Karpas-422 (cell line): Measurements from ENCODE around the gene ARHGEF19. TPM values are rescaled to one million over a fixed set of nuclear protein-coding genes. Genes with fewer than 3 reads are reported as not detected.
A peak's percentile ranks its signal among the peaks of the same experiment; 100 is the strongest.
"Not testable (repeated sequence)": the region's sequence is repeated elsewhere in the genome, so short reads cannot be mapped to it uniquely, and the experiment has no call there.

ENCODE experiments used
- DNase-seq: peaks from one replicate; pipeline ENCODE4 v3.0.0-alpha.2; 2015
- H2AFZ ChIP-seq: fragments of 200-600 bp; sonication (generic); 2 replicates; pipeline ENCODE4 v1.6.1; 2014; ENCODE audit warnings: antibody characterized with exemption, low read length, mixed read lengths
- H3K27ac ChIP-seq: fragments of 200-600 bp; sonication (generic); 2 replicates; pipeline ENCODE4 v1.5.1; 2014; ENCODE audit warnings: mild to moderate bottlenecking, low read length, moderate library complexity
- H3K27me3 ChIP-seq: fragments of 200-600 bp; sonication (generic); 2 replicates; pipeline ENCODE4 v1.6.1; 2014; ENCODE audit warnings: low read length, mixed read lengths
- H3K36me3 ChIP-seq: fragments of 200-600 bp; sonication (generic); 2 replicates; pipeline ENCODE4 v1.6.1; 2014; ENCODE audit warnings: low read length, mixed read lengths; ENCODE audit not compliant: insufficient read depth
- H3K4me1 ChIP-seq: fragments of 200-600 bp; sonication (generic); 2 replicates; pipeline ENCODE4 v1.6.1; 2014; ENCODE audit warnings: mild to moderate bottlenecking, low read length, mixed read lengths
- H3K4me2 ChIP-seq: fragments of 200-600 bp; sonication (generic); 2 replicates; pipeline ENCODE4 v1.6.1; 2014; ENCODE audit warnings: low read length, low read depth, mild to moderate bottlenecking; ENCODE audit not compliant: poor library complexity, severe bottlenecking
- H3K4me3 ChIP-seq: fragments of 200-600 bp; sonication (generic); 2 replicates; pipeline ENCODE4 v1.5.1; 2014; ENCODE audit warnings: mild to moderate bottlenecking, antibody characterized with exemption, low read length, mixed read lengths
- H3K79me2 ChIP-seq: fragments of 200-600 bp; sonication (generic); 2 replicates; pipeline ENCODE4 v1.6.1; 2014; ENCODE audit warnings: mild to moderate bottlenecking, low read length, mixed read lengths
- H3K9ac ChIP-seq: fragments of 200-600 bp; sonication (generic); 2 replicates; pipeline ENCODE4 v1.6.0; 2014; ENCODE audit warnings: low read length
- H3K9me2 ChIP-seq: fragments of 200-600 bp; sonication (generic), shearing (Covaris generic); replicated peaks from 2 replicates; pipeline ENCODE4 v1.6.0; 2014; ENCODE audit warnings: mild to moderate bottlenecking, low read length, moderate library complexity; ENCODE audit not compliant: insufficient read depth
- H3K9me3 ChIP-seq: fragments of 300-700, 200-600 bp; sonication (generic); 2 replicates; pipeline ENCODE4 v1.6.1; 2014; ENCODE audit warnings: low read length, mixed read lengths
- H4K20me1 ChIP-seq: fragments of 200-600 bp; sonication (generic); 2 replicates; pipeline ENCODE4 v1.6.1; 2014; ENCODE audit warnings: mild to moderate bottlenecking, antibody characterized with exemption, low read length, low read depth; ENCODE audit not compliant: insufficient read depth
- total RNA-seq: library from RNA; depleted of rRNA; stranded (reverse); fragments of >200 nt; shearing (Covaris generic); gene quantifications from 2 replicates; pipeline ENCODE4 v1.2.3, GENCODE V29; 2014; ENCODE audit warnings: low replicate concordance

ARHGEF19 gene
- total RNA-seq, 1 experiment from 2014 or later, result 2.5 TPM

DNA sequence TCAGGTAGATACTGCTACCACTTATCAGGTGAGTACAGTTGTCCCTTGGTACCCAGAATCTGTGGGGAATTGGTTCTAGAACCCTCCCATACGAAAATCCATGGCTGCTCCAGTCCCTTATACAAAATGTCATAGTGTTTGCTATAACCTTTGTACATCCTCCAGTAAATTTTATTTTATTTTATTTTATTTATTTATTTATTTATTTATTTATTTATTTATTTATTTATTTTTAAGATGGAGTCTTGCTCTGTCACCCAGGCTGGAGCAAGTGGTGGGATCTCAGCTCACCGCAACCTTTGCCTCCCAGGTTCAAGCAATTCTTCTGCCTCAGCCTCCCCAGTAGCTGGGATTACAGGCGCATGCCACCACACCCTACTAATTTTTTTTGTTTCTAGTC lies 1.1 kb upstream of the ARHGEF19 start:
- H3K4me1 ChIP-seq, H3K36me3 ChIP-seq, H3K9ac ChIP-seq, H3K9me2 ChIP-seq, H3K9me3 ChIP-seq, H3K4me2 ChIP-seq, H3K4me3 ChIP-seq, H2AFZ ChIP-seq, H3K79me2 ChIP-seq, DNase-seq, H3K27me3 ChIP-seq, H4K20me1 ChIP-seq, H3K27ac ChIP-seq: not testable (repeated sequence)

DNA sequence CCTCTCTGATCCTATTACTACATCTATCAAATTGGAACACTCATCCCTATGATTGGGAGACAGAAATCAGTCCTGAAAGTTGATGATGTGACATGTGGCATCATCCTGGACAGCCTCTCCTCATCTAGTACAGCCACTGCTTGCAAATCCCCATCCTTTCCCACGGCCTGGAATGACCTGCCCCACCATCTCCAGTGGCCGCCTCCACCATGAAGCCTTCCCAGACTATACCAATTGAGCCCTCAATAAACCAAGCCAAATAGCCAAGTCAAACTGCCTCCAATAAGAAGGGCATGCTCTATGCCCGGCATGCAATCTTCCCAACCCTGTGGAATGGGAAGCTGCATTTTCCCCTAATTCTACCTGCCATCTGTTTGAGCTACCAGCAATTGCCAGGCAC lies 561 bp upstream of the ARHGEF19 start:
- Histone ChIP-seq H3K79me2 (no peaks in the 10 kb centered on the region), H3K27ac (no peak overlapping the region), H3K9ac (no peak overlapping the region), H3K4me2 (no peak overlapping the region), H4K20me1 (no peaks in the 10 kb centered on the region), H3K36me3 (no peaks in the 10 kb centered on the region), H3K9me3 (no peaks in the 10 kb centered on the region), H3K9me2 (no peaks in the 10 kb centered on the region), H2AFZ (no peak overlapping the region), H3K4me1 (no peaks in the 10 kb centered on the region), H3K27me3 (no peaks in the 10 kb centered on the region), H3K4me3 (no peak overlapping the region)
- no peak for DNase-seq

DNA sequence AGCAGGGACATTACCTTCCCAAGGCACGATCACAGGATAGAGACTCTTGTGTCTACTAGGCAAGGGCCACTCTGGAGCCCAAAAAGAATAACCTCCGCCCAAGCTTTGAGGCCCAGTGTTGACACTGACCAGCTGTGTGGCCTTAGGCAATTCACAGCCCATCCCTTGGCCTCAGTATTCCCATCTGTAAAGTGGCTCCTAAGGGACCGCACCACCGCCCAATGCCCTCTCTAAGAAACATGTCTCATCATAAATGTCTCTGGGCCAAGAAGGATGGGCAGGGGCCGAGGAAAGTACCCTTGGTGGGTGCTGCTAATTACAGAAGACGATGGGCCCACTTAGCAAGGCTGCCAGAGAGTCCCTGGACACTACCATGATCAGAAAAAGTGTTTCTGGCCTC lies 628 bp downstream of the ARHGEF19 start:
- Histone ChIP-seq H2AFZ (no peak overlapping the region), H3K79me2 (no peaks in the 10 kb centered on the region), H3K9ac (no peak overlapping the region), H3K27me3 (no peaks in the 10 kb centered on the region), H3K9me2 (no peaks in the 10 kb centered on the region), H3K4me2 (no peak overlapping the region), H3K4me1 (peaks cover 7% of the 10 kb centered on the region), H3K4me3 (no peak overlapping the region), H3K9me3 (no peaks in the 10 kb centered on the region), H3K27ac (no peak overlapping the region), H4K20me1 (no peaks in the 10 kb centered on the region), H3K36me3 (no peaks in the 10 kb centered on the region)
- no peak for DNase-seq

DNA sequence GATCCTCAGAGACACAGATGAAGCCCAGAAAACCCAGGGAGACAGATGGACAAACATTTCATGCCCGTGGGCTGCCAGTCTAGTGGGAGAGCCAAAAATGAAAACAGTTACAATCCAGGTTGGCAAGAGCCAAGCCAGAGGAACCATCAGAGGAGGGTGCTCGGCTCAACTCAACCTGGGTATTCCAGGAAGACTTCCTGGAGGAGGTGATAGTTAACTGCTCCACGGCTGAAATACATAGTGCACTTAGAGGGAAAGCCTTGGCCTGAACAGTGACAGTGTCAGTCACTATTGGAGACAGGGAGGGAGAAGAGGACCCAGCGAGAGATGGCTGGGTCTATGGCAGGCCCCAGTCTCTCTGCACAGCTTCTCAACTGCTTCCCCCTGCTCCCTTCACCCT lies 1.9 kb downstream of the ARHGEF19 start:
- Histone ChIP-seq H3K36me3 (no peaks in the 10 kb centered on the region), H2AFZ (no peak overlapping the region), H3K9ac (no peak overlapping the region), H3K27ac (no peak overlapping the region), H3K79me2 (no peaks in the 10 kb centered on the region), H3K4me1 (peaks cover 17% of the 10 kb centered on the region), H3K4me3 (no peak overlapping the region), H3K9me2 (no peaks in the 10 kb centered on the region), H4K20me1 (no peaks in the 10 kb centered on the region), H3K4me2 (no peak overlapping the region), H3K27me3 (no peaks in the 10 kb centered on the region), H3K9me3 (no peaks in the 10 kb centered on the region)
- no peak for DNase-seq

DNA sequence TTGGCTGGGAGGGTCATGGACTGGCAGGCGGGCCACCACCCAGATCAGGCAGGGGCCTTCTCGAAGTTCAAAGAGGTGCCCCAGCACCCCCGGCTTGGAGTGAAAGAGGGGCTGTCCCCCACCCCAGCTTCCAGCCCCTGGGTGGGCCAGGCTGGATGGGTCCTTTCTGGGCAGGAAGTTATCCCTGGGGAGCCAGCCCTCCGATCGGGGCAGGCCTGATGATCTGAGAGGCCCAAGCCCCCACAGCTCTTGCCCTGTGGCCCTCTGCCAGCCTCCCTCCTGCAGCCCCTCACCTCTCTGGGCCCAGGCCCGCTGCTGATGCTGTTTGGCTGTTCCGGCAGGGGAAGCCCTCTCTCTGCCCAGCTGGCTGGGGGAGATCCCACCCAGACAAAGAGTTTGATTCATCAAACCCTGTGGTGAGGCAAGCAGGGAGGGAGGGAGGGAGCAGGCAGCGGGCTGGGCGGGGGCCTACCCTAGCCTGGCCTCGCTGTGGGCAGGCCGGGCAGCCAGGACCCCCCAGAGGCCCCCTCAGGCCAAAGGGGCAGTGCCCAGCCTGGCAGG lies 2.5 kb downstream of the ARHGEF19 start:
- no peak for DNase-seq
- H3K9me2 ChIP-seq, result no peaks in the 10 kb centered on the region
- H3K79me2 ChIP-seq, result no peaks in the 10 kb centered on the region
- H3K4me3 ChIP-seq, result no peak overlapping the region
- H3K27ac ChIP-seq, result no peak overlapping the region
- H3K27me3 ChIP-seq, result no peaks in the 10 kb centered on the region
- H4K20me1 ChIP-seq, result no peaks in the 10 kb centered on the region
- H3K4me2 ChIP-seq, result no peak overlapping the region
- H3K9me3 ChIP-seq, result no peaks in the 10 kb centered on the region
- no peak overlapping the region for H2AFZ ChIP-seq
- H3K9ac ChIP-seq, result no peak overlapping the region
- no peaks in the 10 kb centered on the region for H3K36me3 ChIP-seq
- peaks cover 17% of the 10 kb centered on the region for H3K4me1 ChIP-seq

DNA sequence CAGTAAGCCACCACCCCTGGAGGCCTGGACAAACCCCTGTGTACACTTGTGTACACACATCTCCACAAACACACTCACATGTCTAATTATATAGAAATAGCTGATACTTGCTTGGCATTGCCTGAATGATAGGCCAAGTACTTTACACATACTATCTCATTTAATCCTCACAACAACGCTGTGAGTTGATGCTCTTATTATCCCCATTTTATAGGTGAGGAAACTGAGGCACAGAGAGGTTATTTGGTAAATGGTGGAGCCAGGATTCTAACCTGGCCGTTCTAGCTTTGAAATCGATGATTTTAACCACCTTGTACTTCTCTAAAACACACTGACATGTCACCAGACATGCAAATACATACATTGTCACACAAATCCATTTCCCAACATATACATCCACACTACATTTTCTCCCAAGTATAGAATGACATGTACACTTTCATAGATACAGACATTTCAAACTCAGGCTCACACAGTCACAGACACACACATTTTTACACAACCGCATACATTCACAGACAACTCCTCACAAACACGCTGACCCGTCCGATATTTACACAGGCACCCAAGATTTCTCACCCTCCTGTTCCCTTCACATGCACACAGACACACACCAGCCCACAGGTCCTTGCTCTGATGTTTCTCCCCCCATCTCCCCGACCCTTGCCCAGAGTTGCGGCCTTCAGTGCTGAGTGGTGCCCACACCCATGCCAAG lies 3.2 kb downstream of the ARHGEF19 start:
- Histone ChIP-seq H3K27ac (no peak overlapping the region), H3K4me3 (no peak overlapping the region), H3K36me3 (no peaks in the 10 kb centered on the region), H3K4me2 (no peak overlapping the region), H3K9me3 (no peaks in the 10 kb centered on the region), H3K9me2 (no peaks in the 10 kb centered on the region), H3K27me3 (no peaks in the 10 kb centered on the region), H3K9ac (no peak overlapping the region), H3K79me2 (no peaks in the 10 kb centered on the region), H3K4me1 (peaks cover 17% of the 10 kb centered on the region), H2AFZ (no peak overlapping the region), H4K20me1 (no peaks in the 10 kb centered on the region)
- DNase-seq, result no peak

DNA sequence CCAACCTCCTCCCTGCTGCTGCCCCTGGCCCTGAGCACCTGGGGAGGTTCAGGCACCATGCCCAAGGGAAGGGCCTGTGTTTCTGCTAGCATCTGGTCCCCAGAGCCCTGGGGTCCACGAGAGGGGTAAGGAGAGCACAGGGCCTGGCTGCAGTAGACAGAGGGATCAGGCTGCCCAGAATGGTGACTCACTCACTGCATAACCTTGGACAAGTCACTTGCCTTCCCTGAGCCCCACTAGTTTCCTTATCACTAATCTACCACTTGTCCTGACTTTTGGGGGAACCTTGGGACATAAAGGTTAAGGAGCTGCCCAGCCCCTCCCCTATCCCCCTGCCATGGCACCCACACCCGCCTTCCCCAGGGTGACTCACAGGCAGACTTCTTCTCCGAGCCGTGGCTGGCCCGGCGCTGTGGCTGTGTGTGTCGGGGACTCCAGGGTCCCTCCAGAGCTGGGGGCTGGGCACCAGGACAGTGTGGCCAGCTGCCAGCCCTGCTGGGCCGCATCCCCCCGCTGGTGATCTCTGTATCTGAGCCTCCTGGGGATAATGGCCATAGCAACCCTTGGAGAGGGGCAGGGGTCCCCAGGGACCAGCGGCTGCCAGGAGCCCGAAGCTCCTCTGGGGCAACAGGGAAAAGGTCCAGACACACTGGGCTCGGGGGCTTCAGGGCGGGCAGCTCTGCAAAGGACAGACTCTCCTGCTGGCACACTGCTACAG lies 4.0 kb downstream of the ARHGEF19 start:
- H3K27ac ChIP-seq, result no peak overlapping the region
- no peaks in the 10 kb centered on the region for H3K9me2 ChIP-seq
- no peak overlapping the region for H3K9ac ChIP-seq
- no peaks in the 10 kb centered on the region for H3K9me3 ChIP-seq
- no peaks in the 10 kb centered on the region for H3K79me2 ChIP-seq
- DNase-seq, result no peak
- H4K20me1 ChIP-seq, result no peaks in the 10 kb centered on the region
- no peaks in the 10 kb centered on the region for H3K36me3 ChIP-seq
- H2AFZ ChIP-seq, result no peak overlapping the region
- H3K4me3 ChIP-seq, result no peak overlapping the region
- H3K27me3 ChIP-seq, result no peaks in the 10 kb centered on the region
- peaks cover 17% of the 10 kb centered on the region for H3K4me1 ChIP-seq
- H3K4me2 ChIP-seq, result no peak overlapping the region

DNA sequence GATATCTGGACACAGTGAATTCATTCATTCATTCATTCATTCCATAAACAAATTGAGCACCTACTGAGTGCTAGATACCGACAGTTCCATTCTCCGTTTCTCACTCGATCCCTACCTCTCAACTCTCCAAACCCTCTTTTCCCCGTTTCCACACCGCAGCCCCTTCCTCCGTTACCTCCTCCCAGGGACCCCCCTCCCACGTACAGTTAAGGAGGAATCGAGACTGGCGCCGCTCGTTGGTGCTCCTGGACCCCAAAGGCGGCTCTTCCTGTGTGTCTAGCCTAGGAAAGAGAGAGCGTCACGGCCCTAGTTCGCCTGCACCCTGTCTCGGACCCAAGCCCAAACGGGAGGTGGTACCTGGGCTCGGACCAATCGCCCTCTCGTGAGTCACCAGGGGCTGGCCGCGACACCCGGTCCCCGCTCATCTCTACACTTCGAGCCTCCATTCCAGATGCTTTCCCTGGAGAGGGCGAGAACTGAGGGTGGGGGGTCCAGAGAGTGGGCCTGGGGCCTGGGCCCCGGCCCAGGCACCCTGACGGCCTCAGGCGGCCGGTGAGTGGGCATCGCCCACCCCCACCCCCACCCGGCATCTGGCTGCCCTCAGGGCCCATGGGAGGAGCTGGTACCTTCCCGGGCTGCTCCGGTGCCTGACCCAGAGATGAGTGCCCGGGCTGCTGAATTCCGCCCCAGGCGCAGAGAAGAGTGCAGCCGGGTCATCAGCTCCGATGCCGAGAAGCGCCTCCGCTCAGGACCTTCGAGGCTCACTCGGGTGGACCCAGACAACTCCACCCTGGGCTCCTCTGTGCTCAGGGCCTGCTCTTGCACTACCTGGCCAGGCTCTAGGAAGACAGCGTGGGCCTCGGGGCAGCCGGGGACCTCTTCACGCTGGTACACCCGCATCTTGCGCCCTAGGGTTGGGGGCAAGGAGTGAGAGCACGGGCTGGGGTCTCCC lies 4.9 kb downstream of the ARHGEF19 start:
- H3K9me3 ChIP-seq, result no peaks in the 10 kb centered on the region
- no peak overlapping the region for H3K27ac ChIP-seq
- H3K27me3 ChIP-seq, result no peaks in the 10 kb centered on the region
- peak overlapping the region; percentile 83 for H3K4me2 ChIP-seq
- no peaks in the 10 kb centered on the region for H4K20me1 ChIP-seq
- H3K79me2 ChIP-seq, result no peaks in the 10 kb centered on the region
- H3K9me2 ChIP-seq, result no peaks in the 10 kb centered on the region
- peak overlapping the region; percentile 72 for H3K4me3 ChIP-seq
- peak overlapping the region; percentile 81 for H3K9ac ChIP-seq
- peaks cover 17% of the 10 kb centered on the region for H3K4me1 ChIP-seq
- no peaks in the 10 kb centered on the region for H3K36me3 ChIP-seq
- DNase-seq, result no peak
- peak overlapping the region; percentile 93 for H2AFZ ChIP-seq
